KMS-11 (cell line): ENCODE data around the gene ZNF888.
"Not testable (repeated sequence)": the region's sequence is repeated elsewhere in the genome, so short reads cannot be mapped to it uniquely, and the experiment has no call there.

ENCODE experiments used
- H2AFZ ChIP-seq: fragments of 200-600 bp; sonication (generic); 2 replicates; pipeline ENCODE4 v1.6.1; 2016; ENCODE audit warnings: antibody characterized with exemption, mixed run types, low read depth
- H3K27ac ChIP-seq: fragments of 200-600 bp; sonication (generic); 2 replicates; pipeline ENCODE4 v1.6.1; 2016; ENCODE audit warnings: mild to moderate bottlenecking, mixed run types
- H3K27me3 ChIP-seq: fragments of 200-600 bp; sonication (generic); 2 replicates; pipeline ENCODE4 v1.6.1; 2017; ENCODE audit warnings: mild to moderate bottlenecking, low read depth, mixed run types, moderate library complexity; ENCODE audit not compliant: insufficient read depth
- H3K36me3 ChIP-seq: fragments of 200-600 bp; sonication (generic); 2 replicates; pipeline ENCODE4 v1.6.1; 2017; ENCODE audit warnings: mild to moderate bottlenecking, mixed run types; ENCODE audit not compliant: insufficient read depth
- H3K4me1 ChIP-seq: fragments of 200-600 bp; sonication (generic); 2 replicates; pipeline ENCODE4 v1.6.1; 2016; ENCODE audit warnings: mild to moderate bottlenecking, low read depth, mixed run types; ENCODE audit not compliant: poor library complexity, severe bottlenecking
- H3K4me2 ChIP-seq: fragments of 200-600 bp; sonication (generic); 2 replicates; pipeline ENCODE4 v1.7.0; 2016; ENCODE audit warnings: mild to moderate bottlenecking, mixed run types
- H3K4me3 ChIP-seq: fragments of 200-600 bp; sonication (generic); IDR thresholded peaks from 2 replicates; pipeline ENCODE4 v1.6.1; 2017; ENCODE audit warnings: low read depth, low read length, mixed read lengths; ENCODE audit not compliant: insufficient read depth
- H3K79me2 ChIP-seq: fragments of 200-600 bp; sonication (generic); 2 replicates; pipeline ENCODE4 v1.6.1; 2016; ENCODE audit warnings: low read depth, mixed run types; ENCODE audit not compliant: insufficient read depth
- H3K9ac ChIP-seq: fragments of 200-600 bp; sonication (generic); 2 replicates; pipeline ENCODE4 v1.6.1; 2016; ENCODE audit warnings: mild to moderate bottlenecking, mixed run types
- H4K20me1 ChIP-seq: fragments of 200-600 bp; sonication (generic); 2 replicates; pipeline ENCODE4 v1.6.1; 2016; ENCODE audit warnings: mild to moderate bottlenecking, mixed run types; ENCODE audit not compliant: insufficient read depth

The ZNF888 gene

DNA sequence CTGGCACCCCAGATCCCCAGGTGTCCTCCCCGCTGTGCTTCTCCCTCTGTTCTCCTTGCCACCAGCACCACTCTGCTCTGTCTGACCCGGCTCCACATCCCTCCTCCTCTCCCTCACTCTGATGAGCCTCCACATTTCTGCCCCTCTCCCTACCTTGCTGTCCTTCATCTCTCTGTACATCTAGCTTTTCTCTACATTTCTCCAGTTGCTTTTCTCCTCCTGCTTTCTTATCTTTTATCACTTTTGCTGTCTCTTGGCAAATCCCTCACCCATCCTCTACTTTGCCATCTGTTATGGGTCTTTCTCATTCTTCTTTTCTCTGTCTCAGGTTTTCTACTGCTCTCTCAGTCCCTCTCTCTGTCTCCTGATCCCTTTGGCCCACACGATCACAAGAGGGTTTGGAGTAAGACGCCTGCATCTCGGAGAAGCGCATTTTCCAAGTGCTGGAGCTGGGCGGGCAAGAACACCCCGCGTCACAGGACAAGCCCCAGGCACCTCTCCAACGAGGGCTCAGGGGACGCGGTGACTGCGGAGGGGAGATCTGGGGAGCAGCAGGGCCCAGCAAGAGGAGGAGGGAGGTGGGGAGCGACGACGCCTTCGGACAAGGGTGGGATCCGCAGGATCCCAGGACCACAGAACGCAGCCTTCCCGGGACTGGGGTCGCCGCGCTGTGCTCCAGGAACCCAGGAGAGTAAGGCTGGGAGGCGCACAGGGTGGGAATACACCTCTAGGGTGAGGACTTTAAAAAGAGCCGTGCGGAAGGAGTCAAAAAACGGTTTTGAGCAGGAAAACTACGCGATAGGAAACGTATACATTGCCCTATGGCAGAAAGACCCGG is 66.5 kb downstream of the ZNF888 start:
- not testable (repeated sequence) for H3K79me2 ChIP-seq, H3K27me3 ChIP-seq, H3K4me1 ChIP-seq, H3K36me3 ChIP-seq, H3K4me3 ChIP-seq, H4K20me1 ChIP-seq
- Histone ChIP-seq H2AFZ (peak overlapping the region; percentile 78), H3K27ac (peak overlapping the region; percentile 26; the same call in 1 of the 2 replicates), H3K9ac (peak overlapping the region; percentile 60; the same call in 1 of the 2 replicates), H3K4me2 (peak overlapping the region; percentile 56; the same call in 1 of the 2 replicates)
